NCI-H345 treated with DMSO at 0.1 percent for 48 hours (cell line): ENCODE data around the gene ZNF491.
"Not testable (repeated sequence)": the region's sequence is repeated elsewhere in the genome, so short reads cannot be mapped to it uniquely, and the experiment has no call there.

Source experiments
- DNase-seq: peaks from one replicate; lab custom pipeline; 2025; ENCODE audit not compliant: unreplicated experiment; lab: John Stamatoyannopoulos, UW

The ZNF491 gene

GRCh38 chr19:11798391-11799330, at the start of gene ZNF491:
ZNF491 (plus strand) TSS chr19:11798523; CDS start chr19:11805954, 7,431 bp downstream.
- DNase-seq = peak; percentile 42

GRCh38 chr19:11749751-11750150, 48.6 kb upstream of the ZNF491 start:
- no peak for DNase-seq

GRCh38 chr19:11752244-11752736, 46.0 kb upstream of the ZNF491 start:
- DNase-seq = no peak

- DNase-seq = no peak
Measured at GRCh38 chr19:11754663-11755062, 43.7 kb upstream of the ZNF491 start.

- no peak for DNase-seq
Measured at GRCh38 chr19:11756965-11757364, 41.4 kb upstream of the ZNF491 start.

GRCh38 chr19:11759805-11760204, 38.5 kb upstream of the ZNF491 start:
- DNase-seq = no peak

GRCh38 chr19:11763117-11763516, 35.2 kb upstream of the ZNF491 start:
- no peak for DNase-seq

GRCh38 chr19:11763611-11764010, 34.7 kb upstream of the ZNF491 start:
- DNase-seq = no peak

- peak; percentile 18 for DNase-seq
Measured at GRCh38 chr19:11766597-11767591, 31.4 kb upstream of the ZNF491 start, which contains the start of gene ZNF441. ZNF441 (plus strand) TSS chr19:11767000; CDS start chr19:11767194, 194 bp downstream.

GRCh38 chr19:11767633-11768133, 30.6 kb upstream of the ZNF491 start:
- DNase-seq = no peak

GRCh38 chr19:11769995-11770394, 28.3 kb upstream of the ZNF491 start:
- no peak for DNase-seq

GRCh38 chr19:11771520-11771919, 26.8 kb upstream of the ZNF491 start:
- not testable (repeated sequence) for DNase-seq

GRCh38 chr19:11776669-11777068, 21.7 kb upstream of the ZNF491 start:
- not testable (repeated sequence) for DNase-seq

GRCh38 chr19:11780431-11781020, 17.8 kb upstream of the ZNF491 start:
- no peak for DNase-seq

- no peak for DNase-seq
Measured at GRCh38 chr19:11781295-11782057, 16.8 kb upstream of the ZNF491 start.

GRCh38 chr19:11783767-11784166, 14.6 kb upstream of the ZNF491 start:
- no peak for DNase-seq

GRCh38 chr19:11784356-11784755, 14.0 kb upstream of the ZNF491 start:
- DNase-seq = no peak

GRCh38 chr19:11787536-11787935, 10.8 kb upstream of the ZNF491 start:
- no peak for DNase-seq

GRCh38 chr19:11792942-11793341, 5.4 kb upstream of the ZNF491 start:
- DNase-seq = no peak

- DNase-seq = peak; percentile 52
Measured at GRCh38 chr19:11797491-11797890, 832 bp upstream of the ZNF491 start.
